HG02981 (cell line): ENCODE data around the gene SUSD1.
"Not testable (repeated sequence)": the region's sequence is repeated elsewhere in the genome, so short reads cannot be mapped to it uniquely, and the experiment has no call there.

Experiments
- ATAC-seq: cut with Tn5 transposase; IDR thresholded peaks from one replicate; pipeline ENCODE4 v1.9.1; 2021; ENCODE audit warnings: mild to moderate bottlenecking, moderate library complexity; ENCODE audit not compliant: unreplicated experiment

SUSD1 gene

DNA sequence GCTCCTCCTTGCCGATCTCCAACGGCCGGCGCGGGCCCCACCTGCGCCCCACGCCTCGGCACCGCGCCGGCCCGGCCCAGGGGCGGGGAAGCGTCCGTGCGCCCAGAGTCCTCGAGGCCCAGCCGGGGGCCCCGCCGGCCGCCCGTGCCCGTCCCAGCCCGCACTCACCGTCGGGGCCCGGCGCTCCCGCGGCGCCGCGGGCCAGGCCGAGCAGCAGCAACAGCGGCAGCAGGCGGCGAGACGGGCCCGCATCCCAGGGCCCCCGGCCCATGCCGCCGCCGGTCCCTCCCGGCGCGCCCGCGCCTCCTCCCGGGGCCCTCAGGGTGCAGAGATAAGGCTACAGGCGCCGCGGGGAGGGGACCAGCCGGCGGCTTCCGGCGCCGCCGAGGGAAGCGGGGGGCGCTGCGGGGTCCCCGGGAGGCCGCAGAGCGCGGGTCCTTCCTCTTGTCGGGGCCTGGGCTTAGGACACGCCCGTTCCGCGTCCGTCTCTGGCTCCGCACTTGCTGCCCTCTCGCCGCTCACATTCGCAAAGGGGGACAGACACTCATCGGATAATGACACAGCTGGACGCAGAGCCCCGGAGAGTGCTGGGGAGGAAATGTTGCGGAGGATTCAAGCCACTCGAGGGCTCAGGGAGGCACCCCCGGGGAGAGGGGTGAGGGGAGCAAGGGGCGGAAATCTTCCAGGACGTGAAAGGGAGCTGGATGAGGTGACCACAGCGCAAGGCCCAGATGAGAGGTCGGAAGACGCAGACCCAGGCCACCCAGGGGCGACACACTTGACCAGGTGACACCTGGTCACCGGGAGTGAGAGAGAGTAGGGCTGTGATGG is at the start of gene SUSD1:
Gene SUSD1, minus strand, starts transcription at position 333 of the 831 bp plus-strand sequence. Its CDS starts 62 bp downstream, at position 271.
- ATAC-seq: peak; percentile 37

DNA sequence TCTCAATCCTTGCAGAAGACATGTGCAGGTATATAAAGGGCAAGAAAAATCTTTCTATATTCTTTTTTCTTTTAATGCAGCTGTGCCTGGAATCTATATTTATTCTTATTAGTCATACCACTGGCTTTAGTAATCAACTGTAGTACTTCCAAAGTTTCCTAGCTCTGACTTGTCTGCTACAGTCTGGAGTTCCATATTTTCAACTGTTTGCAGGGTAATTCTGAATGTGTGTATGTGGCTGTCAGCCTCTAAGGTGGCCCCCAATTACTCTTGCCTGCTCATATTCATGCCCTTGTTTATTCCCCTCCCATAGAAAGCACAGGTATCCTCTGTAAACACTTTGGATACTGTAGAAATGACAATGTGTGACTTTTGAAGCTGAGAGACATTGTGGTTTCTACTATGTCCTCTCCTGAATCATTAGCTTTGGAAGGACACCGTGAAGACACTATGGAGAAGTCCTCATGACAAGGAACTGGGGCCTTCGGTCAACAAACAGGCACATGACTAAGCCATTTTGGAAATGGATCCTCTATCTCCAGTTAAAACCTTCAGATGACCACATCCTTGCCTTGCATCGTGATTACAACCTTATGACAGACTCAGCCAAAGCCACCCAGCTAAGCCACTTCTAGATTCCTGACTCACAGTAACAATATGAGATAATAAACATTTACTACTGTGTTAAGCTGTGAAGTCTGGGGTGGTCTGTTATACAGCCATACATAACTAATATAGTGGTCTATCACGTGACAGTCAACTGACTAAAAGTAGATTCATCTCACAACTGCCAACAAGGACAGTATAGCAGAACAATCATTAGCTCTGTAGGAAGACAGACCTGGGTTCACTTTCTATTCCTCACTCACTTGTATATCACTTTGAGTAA is 49.5 kb upstream of the SUSD1 start:
- peak; percentile 85 for ATAC-seq

DNA sequence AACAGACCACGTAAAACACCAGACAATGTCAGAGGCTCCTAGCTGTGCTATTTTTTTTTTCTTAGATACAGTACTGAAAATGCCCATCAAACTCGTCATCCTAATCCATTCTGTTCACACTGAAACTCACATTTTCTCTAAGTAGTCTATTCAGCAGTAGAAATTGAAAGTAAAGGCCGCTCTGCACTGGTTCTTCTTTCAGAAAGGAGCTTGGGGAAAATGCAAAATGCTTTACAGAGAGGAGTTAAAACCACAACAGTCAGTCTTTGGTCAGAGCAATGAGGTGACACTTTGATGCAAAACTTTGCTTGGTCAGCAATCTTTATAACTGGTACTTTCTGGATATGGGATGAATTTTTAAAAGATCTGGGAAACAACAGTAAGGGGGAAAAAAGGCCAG is 43.8 kb upstream of the SUSD1 start:
- ATAC-seq: peak; percentile 96

DNA sequence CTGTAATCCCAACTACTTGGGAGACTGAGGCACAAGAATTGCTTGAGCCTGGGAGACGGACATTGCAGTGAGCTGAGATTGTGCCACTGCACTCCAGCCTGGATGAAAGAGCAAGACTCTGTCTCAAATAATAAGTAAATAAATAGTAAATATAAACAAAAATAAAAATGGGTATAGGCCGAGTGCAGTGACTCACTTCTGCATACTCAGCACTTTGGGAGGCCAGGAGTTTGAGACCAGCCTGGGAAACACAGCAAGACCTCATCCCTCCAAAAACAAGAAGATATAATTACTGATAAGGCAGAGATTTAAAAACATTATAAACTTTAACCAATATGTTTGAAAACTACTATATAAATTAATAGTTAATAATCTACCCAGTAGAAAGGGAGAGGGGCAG is 37.8 kb upstream of the SUSD1 start:
- ATAC-seq: no peak

DNA sequence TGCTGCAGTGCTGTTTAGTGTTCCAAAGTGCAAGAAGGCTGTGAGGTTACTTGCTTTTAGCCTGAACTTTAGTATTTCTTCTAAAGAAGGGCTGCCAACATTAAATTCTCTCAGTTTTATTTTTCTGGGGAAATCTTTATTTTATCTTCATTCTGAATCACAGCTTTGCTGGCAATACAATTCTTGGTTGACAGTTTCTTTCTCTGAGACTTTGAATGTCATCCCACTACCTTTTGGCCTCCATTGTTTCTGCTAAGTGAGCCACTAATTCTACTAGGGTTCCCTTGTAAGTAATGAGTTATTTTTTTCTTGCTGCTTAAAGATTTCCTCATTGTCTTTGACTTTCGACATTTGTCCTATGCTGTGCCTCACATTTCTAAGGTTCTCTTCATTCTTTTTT is 32.4 kb upstream of the SUSD1 start:
- no peak for ATAC-seq

DNA sequence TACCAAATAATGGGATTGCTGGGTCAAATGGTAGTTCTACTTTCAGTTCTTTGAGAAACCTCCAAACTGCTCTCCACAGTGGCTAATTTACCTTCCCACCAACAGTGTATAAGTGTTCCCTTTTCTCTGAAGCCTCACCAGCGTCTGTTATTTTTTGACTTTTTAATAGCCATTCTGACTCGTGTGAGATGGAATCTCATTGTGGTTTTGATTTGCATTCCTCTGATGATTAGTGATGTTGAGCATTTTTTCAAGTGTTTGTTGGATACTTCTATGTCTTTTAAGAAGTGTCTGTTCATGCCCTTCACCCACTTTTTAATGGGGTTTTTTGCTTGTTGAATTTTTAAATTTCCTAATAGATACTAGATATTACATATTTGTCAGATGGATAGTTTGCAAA is 28.4 kb upstream of the SUSD1 start:
- no peak for ATAC-seq

DNA sequence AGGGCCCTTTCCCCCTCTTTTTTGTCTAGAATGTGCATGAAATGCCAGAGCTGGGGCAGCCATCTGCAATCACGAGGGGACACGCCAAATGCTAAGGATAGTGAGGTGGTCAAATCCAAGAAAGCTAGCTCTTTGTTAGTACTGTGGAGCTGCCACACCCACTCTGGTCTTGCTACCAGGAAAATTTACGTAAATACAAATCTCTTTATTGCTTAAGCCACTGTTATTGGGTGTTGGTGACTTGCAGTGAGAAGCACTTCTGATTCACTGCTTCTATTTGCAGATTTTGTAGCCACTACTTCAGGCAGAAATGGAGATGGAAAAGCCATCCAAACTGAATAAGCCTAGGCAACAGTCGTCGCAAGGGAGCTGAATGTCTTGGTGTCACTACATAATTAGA is 25.6 kb upstream of the SUSD1 start:
- ATAC-seq: no peak

DNA sequence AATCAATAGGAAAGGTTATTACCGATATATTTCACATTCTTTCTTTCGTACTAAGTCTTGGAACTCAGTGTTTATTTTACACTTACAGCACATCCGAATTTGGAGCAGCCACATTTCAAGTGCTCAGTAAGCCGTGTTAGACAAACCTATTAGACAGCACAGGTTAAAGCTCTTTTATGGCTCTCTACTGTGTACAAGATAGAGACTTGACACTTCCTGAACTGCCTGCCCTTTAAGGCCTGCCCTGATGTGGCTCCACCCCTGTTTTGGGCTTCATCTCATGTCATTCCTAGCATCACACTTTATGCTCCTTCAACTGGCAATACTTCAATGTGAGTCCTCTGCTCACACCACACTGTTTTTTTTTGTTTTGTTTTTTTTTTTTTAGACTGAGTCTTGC is 23.5 kb upstream of the SUSD1 start:
- no peak for ATAC-seq

DNA sequence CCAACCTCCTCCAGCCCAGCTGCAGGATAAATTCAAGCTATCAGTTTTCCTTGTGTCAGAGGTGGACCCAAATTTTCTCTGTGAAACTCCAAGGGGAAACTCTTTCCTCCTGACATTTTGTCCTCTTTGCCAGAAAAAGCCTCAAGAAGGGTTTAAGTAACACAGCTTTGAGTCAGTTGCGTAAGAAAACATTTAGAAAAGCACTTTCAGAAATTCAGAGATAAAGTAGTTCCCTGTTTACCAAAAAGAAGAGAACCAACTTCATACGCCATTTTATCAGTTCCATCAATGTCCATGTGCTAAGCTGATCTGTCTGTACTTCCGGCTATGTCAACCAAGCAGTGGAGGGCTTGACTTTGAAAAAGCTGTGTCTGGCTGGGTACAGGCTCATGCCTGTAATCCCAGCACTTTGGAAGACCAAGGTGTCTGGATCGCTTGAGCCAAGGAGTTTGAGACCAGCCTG is 19.9 kb upstream of the SUSD1 start:
- ATAC-seq: no peak

DNA sequence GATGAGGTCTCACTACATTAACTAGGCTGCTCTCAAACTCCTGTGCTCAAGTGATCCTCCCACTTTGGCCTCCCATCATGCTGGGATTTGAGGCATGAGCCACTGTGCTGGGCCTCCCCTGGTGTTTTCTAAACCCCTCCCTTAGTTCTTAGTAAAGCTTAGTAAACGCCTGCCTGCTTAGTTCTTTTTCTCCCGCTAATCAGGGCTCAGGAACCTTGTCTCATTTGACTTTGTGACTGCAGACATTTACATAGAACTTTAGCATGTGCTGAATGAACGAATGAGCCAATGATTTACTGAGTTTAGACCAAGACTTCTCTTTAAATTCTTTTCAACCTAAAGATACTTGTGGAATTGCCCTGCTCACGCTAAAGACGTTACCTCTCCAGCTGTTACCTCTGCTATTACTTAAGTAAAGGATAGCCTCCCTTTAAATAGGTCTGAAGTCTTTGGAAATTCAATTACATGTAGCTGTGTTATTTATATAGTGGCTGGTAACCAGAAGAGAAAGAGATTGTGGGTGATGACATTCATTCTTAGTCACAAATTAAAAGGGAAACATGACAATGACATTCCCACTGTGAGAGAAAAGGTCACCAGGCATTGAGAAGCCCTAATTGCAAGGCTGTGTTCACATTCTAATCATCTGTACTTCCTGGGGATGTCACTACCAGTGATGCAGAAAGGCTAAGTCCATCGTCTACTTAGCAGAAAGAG is 18.6 kb upstream of the SUSD1 start:
- no peak for ATAC-seq

DNA sequence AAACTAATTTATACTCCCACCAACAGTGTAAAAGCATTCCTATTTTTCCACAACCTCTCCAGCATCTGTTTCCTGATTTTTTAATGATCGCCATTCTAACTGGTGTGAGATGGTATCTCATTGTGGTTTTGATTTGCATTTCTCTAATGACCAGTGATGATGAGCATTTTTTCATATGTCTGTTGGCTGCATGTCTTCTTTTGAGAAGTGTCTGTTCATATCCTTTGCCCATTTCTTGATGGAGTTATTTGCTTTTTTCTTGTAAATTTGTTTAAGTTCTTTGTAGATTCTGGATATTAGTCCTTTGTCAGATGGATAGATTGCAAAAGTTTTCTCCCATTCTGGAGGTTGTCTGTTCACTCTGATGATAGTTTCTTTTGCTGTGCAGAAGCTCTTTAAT is 15.2 kb upstream of the SUSD1 start:
- not testable (repeated sequence) for ATAC-seq

DNA sequence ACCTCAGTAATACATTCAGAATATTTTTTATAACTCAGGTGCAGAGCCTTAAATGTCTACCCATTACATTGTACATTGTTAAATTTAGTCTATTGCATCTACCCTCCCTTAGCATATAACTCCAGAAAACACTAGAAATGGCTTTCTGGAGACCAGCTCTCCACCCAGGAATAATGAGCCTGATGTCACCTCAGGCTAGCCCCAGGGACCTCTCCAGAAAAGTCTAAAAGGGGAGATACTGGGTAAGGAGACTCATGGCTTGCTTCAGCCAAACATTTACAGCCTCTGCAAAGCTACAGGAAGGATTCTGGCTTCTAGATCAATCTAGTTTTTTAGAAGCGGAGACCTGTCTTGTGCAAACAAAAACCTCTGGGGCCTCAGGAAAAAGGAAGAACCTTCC is 13.8 kb upstream of the SUSD1 start:
- ATAC-seq: no peak

DNA sequence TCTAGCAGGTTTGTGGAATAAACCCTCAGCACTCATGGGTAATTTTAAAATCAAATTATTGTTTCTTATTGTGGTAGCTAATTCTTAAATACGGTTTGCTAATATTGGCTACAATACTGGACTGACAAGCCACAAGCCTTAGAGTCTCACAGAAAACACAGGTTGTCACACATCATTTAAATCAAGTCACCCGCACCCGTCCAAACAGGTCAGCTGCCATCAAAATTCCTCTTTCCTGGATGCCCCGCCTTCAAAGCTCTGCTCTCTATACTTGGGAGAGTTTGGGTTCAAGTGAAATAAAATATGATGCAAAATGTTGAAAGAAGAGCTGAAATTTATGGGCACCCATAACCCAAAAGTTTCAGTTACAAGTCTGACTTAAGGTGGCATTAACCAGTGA is 12.3 kb upstream of the SUSD1 start:
- no peak for ATAC-seq

DNA sequence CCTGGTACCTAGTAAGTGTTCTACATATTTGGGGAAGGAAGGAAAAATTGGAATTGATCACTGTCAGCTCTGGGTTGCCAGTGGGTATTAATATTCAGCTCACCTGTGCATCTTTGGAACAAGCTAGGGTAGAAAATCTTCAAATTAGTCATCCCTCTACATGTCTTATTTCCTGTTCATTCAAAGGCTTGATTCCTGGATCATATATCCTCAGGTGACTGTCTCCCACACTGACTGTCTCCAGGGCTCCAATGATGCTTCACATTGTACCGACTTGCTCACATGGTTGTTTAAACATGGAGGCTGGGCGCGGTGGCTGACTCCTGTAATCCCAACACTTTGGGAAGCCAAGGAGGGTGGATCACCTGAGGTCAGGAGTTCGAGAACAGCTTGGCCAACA is 11.6 kb upstream of the SUSD1 start:
- ATAC-seq: no peak

DNA sequence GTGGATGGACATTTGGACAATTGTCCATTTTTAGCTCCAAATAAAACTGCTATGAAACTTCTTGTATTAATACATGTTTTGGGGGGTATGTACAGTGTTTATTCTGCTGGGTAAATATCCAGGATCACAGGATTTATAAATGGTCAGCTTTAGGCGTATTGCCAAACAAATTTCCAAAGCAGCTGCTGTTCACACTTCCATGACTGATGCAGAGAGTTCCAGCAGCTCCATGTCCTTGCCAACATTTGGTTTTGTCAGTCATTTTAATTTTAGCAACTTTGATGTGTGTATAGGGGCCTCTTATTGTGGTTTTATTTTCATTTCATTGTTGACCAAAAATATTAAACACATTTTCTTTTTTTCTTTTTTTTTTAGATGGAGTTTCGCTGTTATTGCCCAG is 9.8 kb upstream of the SUSD1 start:
- no peak for ATAC-seq

DNA sequence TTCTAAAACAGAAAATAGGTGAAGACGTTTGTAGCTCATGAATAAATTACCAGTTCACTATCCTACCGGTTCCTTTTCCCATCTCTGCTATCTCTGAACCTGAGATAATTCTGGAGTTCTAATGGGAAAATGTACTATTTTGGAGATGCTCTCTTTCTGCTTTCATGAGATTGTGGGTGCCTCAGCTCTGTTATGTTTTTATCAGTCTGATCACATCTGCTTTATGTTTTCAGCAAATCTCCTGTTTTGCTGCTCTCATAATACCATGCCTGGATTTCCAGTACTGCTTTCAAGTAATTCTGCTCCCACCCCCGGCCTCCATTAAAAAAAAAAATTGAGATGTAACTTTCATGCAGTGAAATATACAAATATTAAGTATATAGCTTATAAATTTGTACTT is 9.1 kb upstream of the SUSD1 start:
- no peak for ATAC-seq

DNA sequence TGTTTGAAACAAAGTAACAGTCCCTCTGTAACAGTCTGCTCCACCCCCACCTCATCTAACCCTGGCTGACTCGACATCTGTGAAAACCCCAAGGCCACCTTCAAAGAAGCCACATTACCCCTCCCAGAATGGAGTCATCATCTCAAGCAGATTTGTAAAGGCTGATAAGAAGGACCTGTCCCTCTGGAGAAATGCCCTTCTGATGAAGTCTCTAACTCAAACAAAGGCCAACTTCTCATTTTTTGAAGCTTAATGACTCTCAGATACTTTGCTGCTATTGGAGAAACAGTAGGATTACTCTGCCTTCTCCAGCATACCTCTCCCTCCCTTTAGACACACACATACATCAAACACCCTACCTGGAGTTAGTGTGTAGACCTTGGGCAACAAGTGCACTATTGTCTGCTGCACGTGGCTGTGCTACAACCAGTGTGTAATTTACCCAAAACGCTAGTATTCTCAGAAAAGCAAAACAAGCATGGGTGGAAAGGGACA is 5.3 kb upstream of the SUSD1 start:
- peak; percentile 39 for ATAC-seq

DNA sequence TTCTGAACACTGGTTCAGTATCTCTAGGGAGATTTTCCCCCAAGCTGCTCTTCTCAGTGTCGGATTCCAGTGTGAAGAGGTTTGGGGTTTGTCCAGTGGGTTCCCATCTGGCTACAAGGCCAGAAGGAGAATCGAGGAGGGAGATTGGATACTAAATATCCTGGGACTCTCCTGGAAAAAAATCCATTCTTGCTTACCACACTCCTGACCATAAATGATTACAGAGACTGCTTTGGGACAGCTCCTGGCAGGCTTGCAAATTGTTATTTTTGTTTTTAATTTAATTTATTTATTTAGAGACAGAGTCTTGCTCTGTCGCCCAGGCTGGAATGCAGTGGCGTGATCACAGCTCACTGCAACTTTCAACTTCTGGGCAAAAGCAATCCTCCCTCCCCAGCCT is 4.7 kb upstream of the SUSD1 start:
- ATAC-seq: no peak

DNA sequence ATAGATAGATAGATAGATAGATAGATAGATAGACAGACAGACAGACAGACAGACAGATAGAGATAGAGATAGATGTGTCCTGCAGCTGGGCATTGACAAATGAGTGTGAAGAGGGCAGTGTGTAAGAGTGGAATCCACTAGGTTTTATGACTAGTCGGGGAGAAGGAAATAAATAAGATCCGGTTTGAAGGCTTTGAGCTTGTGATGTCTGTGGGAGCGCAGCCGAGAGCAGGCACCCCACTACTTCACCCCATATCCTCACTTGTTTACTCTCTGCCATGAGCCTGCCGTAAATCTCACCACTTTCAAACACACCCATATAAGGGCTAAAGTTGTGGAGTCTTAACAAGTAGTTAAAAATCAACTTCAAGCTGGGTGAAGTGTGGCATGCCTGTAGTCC is 1.4 kb upstream of the SUSD1 start:
- no peak for ATAC-seq

DNA sequence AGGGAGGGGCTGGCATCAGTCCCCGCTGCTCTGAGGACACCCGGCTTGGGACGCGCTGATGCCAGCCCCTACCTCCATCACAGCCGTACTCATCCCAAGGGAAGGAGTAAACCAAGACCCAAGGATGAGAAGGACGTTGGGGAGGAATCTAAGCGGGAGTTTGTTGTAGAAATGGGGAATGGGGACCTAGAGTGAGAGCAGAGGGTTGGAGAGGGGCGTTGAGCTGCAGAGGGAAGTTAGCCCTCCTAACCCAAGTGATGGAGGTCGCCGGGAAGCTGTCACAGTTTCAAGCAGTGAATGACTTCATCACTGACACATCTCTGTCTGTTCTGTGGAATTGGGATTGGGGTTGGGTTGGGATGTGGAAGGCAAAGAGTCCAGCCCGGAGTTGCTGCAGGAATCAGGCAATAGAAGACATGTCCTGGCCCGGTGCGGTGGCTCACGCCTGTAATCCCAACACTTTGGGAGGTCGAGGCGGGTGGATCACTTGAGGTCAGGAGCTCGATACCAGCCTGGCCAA is 759 bp upstream of the SUSD1 start:
- ATAC-seq: no peak
